HepG2 (cell line): ENCODE measurements around the gene STK11. TPM values are rescaled to one million over a fixed set of nuclear protein-coding genes. Genes with fewer than 3 reads are reported as not detected.
A peak's percentile ranks its signal among the peaks of the same experiment; 100 is the strongest.

Source experiments
- ATF7 ChIP-seq, 2 experiments: fragments of 450-650 bp in 1 of 2; sonication (generic) in 1 of 2; formaldehyde crosslinking in 1 of 2; IDR thresholded peaks; 2 replicates each; pipeline versions ENCODE4 v1.4.0 to v1.6.1; 2016 to 2020; ENCODE audit warnings: antibody characterized with exemption in 1 of 2, mild to moderate bottlenecking in 1 of 2, missing genetic modification reagents in 1 of 2
- CHD4 ChIP-seq: fragments of 200-600 bp; sonication (generic); IDR thresholded peaks from 2 replicates; pipeline ENCODE4 v1.7.0; 2017; ENCODE audit warnings: mild to moderate bottlenecking, low read length, borderline replicate concordance
- DNMT1 ChIP-seq: sonication (generic); formaldehyde crosslinking; IDR thresholded peaks from 2 replicates; pipeline ENCODE4 v1.5.1; 2020; ENCODE audit warnings: mild to moderate bottlenecking, missing genetic modification reagents
- DNMT3B ChIP-seq: conservative IDR thresholded peaks from 2 replicates; pipeline ENCODE4 v1.6.1; 2016; ENCODE audit warnings: missing biosample characterization, control low read depth
- ELF1 ChIP-seq: sonication (generic); formaldehyde crosslinking; IDR thresholded peaks from 2 replicates; pipeline ENCODE4 v1.4.0; 2020; ENCODE audit warnings: missing genetic modification reagents
- ERF ChIP-seq: IDR thresholded peaks from 2 replicates; pipeline ENCODE4 v1.6.1; 2018; ENCODE audit warnings: missing biosample characterization, missing genetic modification reagents
- NFYC ChIP-seq: IDR thresholded peaks from 2 replicates; pipeline ENCODE4 v1.6.1; 2016; ENCODE audit warnings: missing genetic modification reagents, missing compliant biosample characterization
- TCF12 ChIP-seq, 2 experiments: fragments of 450-650 bp in 1 of 2; sonication (generic) in 1 of 2; formaldehyde crosslinking in 1 of 2; IDR thresholded peaks; 2 replicates each; pipeline versions ENCODE4 v1.6.1 to v1.8.0; 2017 to 2022; ENCODE audit warnings: antibody characterized with exemption in 1 of 2, mild to moderate bottlenecking in 1 of 2, missing genetic modification reagents in 1 of 2, moderate library complexity in 1 of 2
- XBP1 ChIP-seq: sonication (generic); formaldehyde crosslinking; IDR thresholded peaks from 2 replicates; pipeline ENCODE4 v1.5.0; 2020; ENCODE audit warnings: missing genetic modification reagents
- ZNF33B ChIP-seq: sonication (generic); formaldehyde crosslinking; IDR thresholded peaks from 2 replicates; pipeline ENCODE4 v1.5.1; 2020; ENCODE audit warnings: mild to moderate bottlenecking, missing genetic modification reagents
- ZNF589 ChIP-seq: sonication (generic); formaldehyde crosslinking; conservative IDR thresholded peaks from 2 replicates; pipeline ENCODE4 v1.8.0; 2022; ENCODE audit warnings: mild to moderate bottlenecking, moderate library complexity, missing genetic modification reagents
- polyA plus RNA-seq, 8 experiments: library from polyadenylated mRNA; depleted of rRNA in 3 of 8; stranded (reverse) in 7 of 8; unstranded in 1 of 8; fragments of >200 nt; fragmentation: Illumina TruSeq in 4 of 8; extraction: Trizol in 4 of 8; gene quantifications; 2 replicates each; pipeline versions ENCODE4 v1.2.1 to v1.2.3, GENCODE V29; 2011 to 2016; ENCODE audit warnings: low read depth in 4 of 8, missing spikeins in 1 of 8, mixed read lengths in 1 of 8; ENCODE audit not compliant: insufficient read depth in 1 of 8
- total RNA-seq, 5 experiments: library from RNA; depleted of rRNA; stranded (reverse); fragments of >200 nt; fragmentation: Illumina TruSeq; extraction: Trizol; gene quantifications; 2 replicates each; pipeline ENCODE4 v1.2.3, GENCODE V29; 2016; ENCODE audit warnings: low read depth in 1 of 5
- TF ChIP-seq, protein P1 (sequence below): sonication (generic); formaldehyde crosslinking; IDR thresholded peaks from 2 replicates; pipeline ENCODE4 v1.4.0; 2020; ENCODE audit warnings: mild to moderate bottlenecking, missing genetic modification reagents
- TF ChIP-seq, protein P2 (sequence below): sonication (generic); formaldehyde crosslinking; IDR thresholded peaks from 2 replicates; pipeline ENCODE4 v1.8.0; 2022; ENCODE audit warnings: missing genetic modification reagents, mild to moderate bottlenecking, inconsistent platforms, borderline replicate concordance
- TF ChIP-seq, protein P3 (sequence below): IDR thresholded peaks from 2 replicates; pipeline ENCODE4 v1.6.1; 2016; ENCODE audit warnings: low read depth, borderline replicate concordance
- TF ChIP-seq, protein P4 (sequence below): sonication (generic); formaldehyde crosslinking; IDR thresholded peaks from 2 replicates; pipeline ENCODE4 v1.4.0; 2020; ENCODE audit warnings: missing genetic modification reagents
- TF ChIP-seq, protein P5 (sequence below): sonication (generic); formaldehyde crosslinking; IDR thresholded peaks from 2 replicates; pipeline ENCODE4 v1.5.0; 2020; ENCODE audit warnings: mild to moderate bottlenecking, missing genetic modification reagents, borderline replicate concordance

Gene STK11
- total and polyA plus RNA-seq, 2 of the 13 experiments (the other 11 are each of a cell fraction or from before 2014, with no cell fraction given), result 27.5 to 43.6 TPM

DNA sequence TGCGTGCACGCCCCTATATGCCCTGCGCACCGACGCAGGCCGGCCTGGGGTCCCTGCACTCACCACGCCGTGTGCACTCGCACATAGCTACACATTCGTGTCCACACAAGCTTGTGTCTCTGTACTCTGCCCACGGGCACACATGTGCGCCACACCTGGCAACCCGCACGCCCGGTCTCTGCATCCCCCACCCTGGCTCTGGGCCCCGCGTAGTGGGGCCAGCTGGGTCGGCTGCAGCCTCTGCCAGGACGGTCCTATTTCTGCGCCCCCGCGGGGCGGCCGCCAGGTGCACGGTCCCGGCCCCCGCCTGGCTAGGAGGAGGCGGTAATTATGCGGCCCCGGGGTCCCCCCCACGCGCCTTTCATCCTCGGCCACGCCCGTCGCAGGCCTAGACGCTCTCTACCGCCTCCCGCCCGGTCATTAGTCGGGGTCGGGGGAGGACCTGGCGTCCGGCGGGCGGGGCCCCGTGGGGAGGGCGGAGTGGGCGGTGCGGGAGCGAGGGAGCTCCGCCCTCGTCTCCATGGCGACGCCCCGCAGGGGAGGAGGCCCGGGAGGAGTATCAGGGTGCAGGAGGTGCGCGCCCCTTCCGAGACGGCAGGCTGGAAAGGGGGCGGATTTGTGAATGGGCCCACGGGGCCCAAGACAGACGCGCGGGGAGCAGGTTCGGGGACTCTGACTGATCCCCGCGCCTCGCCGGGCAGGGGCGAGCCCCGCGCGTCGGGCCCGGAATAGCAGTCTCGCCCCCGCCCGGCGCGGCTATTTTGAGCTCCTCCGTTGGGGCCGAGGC is 60.7 kb downstream of the STK11 start (continued):
- TF ChIP-seq ZNF589 (CRISPR knock-in tag) (peak; percentile 80; the same call in 1 of the 2 replicates), TCF12 (IDR thresholded peaks at IDR 0.05) (no peak), TCF12 (CRISPR knock-in tag; IDR thresholded peaks at IDR 0.05) (no peak; the same call in 1 of the 2 replicates), DNMT1 (CRISPR knock-in tag) (no peak), XBP1 (no peak), DNMT3B (CRISPR knock-in tag) (no peak), ZNF33B (CRISPR knock-in tag) (0 out of 2 replicates have a peak, but pooled peaks have one; percentile 49), ERF (CRISPR knock-in tag) (peak; percentile 68), ELF1 (CRISPR knock-in tag) (0 out of 2 replicates have a peak, but pooled peaks have one; percentile 13), ATF7 (IDR thresholded peaks at IDR 0.05) (no peak), ATF7 (CRISPR knock-in tag; IDR thresholded peaks at IDR 0.05) (no peak; the same call in 1 of the 2 replicates), CHD4 (no peak), NFYC (peak; percentile 21; the same call in 1 of the 2 replicates)
- TF ChIP-seq, protein P1, sequence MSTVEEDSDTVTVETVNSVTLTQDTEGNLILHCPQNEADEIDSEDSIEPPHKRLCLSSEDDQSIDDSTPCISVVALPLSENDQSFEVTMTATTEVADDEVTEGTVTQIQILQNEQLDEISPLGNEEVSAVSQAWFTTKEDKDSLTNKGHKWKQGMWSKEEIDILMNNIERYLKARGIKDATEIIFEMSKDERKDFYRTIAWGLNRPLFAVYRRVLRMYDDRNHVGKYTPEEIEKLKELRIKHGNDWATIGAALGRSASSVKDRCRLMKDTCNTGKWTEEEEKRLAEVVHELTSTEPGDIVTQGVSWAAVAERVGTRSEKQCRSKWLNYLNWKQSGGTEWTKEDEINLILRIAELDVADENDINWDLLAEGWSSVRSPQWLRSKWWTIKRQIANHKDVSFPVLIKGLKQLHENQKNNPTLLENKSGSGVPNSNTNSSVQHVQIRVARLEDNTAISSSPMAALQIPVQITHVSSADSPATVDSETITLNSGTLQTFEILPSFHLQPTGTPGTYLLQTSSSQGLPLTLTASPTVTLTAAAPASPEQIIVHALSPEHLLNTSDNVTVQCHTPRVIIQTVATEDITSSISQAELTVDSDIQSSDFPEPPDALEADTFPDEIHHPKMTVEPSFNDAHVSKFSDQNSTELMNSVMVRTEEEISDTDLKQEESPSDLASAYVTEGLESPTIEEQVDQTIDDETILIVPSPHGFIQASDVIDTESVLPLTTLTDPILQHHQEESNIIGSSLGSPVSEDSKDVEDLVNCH, result no peak
- TF ChIP-seq, protein P2, sequence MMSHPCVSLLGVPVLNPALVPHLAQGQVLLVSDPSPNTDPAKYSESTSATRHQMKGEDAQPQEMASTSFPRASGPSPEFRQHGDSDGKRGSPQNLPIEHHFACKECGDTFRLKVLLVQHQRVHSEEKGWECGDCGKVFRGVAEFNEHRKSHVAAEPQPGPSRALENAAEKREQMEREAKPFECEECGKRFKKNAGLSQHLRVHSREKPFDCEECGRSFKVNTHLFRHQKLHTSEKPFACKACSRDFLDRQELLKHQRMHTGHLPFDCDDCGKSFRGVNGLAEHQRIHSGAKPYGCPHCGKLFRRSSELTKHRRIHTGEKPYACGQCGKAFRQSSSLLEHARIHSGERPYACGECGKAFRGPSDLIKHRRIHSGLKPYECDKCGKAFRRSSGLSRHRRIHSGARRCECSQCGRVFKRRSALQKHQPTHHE, result peak; percentile 69; the same call in 1 of the 2 replicates
- TF ChIP-seq, protein P3, sequence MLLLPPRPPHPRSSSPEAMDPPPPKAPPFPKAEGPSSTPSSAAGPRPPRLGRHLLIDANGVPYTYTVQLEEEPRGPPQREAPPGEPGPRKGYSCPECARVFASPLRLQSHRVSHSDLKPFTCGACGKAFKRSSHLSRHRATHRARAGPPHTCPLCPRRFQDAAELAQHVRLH (CRISPR knock-in tag), result no peak
- TF ChIP-seq, protein P4, sequence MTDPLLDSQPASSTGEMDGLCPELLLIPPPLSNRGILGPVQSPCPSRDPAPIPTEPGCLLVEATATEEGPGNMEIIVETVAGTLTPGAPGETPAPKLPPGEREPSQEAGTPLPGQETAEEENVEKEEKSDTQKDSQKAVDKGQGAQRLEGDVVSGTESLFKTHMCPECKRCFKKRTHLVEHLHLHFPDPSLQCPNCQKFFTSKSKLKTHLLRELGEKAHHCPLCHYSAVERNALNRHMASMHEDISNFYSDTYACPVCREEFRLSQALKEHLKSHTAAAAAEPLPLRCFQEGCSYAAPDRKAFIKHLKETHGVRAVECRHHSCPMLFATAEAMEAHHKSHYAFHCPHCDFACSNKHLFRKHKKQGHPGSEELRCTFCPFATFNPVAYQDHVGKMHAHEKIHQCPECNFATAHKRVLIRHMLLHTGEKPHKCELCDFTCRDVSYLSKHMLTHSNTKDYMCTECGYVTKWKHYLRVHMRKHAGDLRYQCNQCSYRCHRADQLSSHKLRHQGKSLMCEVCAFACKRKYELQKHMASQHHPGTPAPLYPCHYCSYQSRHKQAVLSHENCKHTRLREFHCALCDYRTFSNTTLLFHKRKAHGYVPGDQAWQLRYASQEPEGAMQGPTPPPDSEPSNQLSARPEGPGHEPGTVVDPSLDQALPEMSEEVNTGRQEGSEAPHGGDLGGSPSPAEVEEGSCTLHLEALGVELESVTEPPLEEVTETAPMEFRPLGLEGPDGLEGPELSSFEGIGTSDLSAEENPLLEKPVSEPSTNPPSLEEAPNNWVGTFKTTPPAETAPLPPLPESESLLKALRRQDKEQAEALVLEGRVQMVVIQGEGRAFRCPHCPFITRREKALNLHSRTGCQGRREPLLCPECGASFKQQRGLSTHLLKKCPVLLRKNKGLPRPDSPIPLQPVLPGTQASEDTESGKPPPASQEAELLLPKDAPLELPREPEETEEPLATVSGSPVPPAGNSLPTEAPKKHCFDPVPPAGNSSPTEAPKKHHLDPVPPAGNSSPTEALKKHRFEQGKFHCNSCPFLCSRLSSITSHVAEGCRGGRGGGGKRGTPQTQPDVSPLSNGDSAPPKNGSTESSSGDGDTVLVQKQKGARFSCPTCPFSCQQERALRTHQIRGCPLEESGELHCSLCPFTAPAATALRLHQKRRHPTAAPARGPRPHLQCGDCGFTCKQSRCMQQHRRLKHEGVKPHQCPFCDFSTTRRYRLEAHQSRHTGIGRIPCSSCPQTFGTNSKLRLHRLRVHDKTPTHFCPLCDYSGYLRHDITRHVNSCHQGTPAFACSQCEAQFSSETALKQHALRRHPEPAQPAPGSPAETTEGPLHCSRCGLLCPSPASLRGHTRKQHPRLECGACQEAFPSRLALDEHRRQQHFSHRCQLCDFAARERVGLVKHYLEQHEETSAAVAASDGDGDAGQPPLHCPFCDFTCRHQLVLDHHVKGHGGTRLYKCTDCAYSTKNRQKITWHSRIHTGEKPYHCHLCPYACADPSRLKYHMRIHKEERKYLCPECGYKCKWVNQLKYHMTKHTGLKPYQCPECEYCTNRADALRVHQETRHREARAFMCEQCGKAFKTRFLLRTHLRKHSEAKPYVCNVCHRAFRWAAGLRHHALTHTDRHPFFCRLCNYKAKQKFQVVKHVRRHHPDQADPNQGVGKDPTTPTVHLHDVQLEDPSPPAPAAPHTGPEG (CRISPR knock-in tag), result no peak
- TF ChIP-seq, protein P5, sequence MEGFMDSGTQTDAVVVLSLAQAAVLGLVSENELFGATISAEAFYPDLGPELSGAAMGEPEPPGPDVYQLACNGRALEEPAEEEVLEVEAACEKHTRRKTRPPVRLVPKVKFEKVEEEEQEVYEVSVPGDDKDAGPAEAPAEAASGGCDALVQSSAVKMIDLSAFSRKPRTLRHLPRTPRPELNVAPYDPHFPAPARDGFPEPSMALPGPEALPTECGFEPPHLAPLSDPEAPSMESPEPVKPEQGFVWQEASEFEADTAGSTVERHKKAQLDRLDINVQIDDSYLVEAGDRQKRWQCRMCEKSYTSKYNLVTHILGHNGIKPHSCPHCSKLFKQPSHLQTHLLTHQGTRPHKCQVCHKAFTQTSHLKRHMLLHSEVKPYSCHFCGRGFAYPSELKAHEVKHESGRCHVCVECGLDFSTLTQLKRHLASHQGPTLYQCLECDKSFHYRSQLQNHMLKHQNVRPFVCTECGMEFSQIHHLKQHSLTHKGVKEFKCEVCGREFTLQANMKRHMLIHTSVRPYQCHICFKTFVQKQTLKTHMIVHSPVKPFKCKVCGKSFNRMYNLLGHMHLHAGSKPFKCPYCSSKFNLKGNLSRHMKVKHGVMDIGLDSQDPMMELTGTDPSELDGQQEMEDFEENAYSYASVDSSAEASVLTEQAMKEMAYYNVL (CRISPR knock-in tag), result 0 out of 2 replicates have a peak, but pooled peaks have one; percentile 68
